KBM-7 (cell line): Measurements from ENCODE around the gene OR10P1.
"Not testable (repeated sequence)": the region's sequence is repeated elsewhere in the genome, so short reads cannot be mapped to it uniquely, and the experiment has no call there.

Experiments used
- DNase-seq: peaks from one replicate; pipeline ENCODE4 v3.0.0-alpha.2; 2015
- in situ Hi-C: fragments of 300-500 bp; cut with MboI; formaldehyde crosslinking; loops from 2 replicates; pipeline ENCODE4 v1.14.3; 2020; ENCODE audit warnings: low sequenced_read_pairs, low pct_unique_long_range_greater_than_20kb, mixed read lengths

Gene OR10P1

DNA sequence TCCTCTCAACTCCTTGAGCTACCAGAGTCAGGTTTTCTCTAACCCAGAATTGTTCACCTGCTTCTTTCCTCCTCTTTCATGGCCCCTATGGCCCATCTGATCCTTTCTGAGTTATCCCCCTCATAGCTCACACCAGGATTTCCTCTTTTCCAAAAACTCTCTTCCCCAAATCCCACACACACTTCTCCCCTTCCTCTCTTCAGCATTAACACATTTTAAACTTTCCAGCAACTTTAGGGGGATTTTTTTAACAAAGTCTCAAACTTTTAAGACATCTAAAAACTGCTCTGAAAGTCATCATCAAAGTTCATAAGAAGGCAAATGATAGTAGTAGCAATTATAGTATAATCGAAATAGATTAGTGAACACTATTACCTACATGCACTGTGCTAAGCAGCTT, 7.9 kb downstream of the OR10P1 start:
- in situ Hi-C loops = loop anchor here (25.0 kb wide), 1 partner anchor 457 kb away; no protein-coding TSS in a partner anchor

DNA sequence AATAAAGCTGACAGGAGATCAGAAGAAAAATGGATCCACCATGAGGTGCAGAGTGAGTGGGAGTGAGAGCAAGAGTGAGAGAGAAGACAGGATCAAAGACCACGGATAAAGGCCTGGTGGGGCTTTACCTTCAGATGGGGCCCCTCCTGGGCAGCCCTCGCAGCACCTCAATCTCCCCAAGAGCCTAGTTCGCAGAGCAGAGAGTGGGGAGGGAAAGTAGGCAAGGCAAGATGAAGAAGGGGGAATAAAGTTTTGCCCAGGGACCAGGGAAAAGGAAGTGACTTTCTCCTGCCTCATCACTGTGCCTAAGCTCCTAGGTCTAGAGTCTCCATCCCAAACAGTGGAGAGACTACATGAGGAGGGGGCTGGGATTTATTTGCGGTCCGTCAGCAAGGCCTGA, 10.3 kb downstream of the OR10P1 start:
- DNase-seq = no peak

More for the DNA sequence above, 7.9 kb downstream of the OR10P1 start:
- no peak for DNase-seq

DNA sequence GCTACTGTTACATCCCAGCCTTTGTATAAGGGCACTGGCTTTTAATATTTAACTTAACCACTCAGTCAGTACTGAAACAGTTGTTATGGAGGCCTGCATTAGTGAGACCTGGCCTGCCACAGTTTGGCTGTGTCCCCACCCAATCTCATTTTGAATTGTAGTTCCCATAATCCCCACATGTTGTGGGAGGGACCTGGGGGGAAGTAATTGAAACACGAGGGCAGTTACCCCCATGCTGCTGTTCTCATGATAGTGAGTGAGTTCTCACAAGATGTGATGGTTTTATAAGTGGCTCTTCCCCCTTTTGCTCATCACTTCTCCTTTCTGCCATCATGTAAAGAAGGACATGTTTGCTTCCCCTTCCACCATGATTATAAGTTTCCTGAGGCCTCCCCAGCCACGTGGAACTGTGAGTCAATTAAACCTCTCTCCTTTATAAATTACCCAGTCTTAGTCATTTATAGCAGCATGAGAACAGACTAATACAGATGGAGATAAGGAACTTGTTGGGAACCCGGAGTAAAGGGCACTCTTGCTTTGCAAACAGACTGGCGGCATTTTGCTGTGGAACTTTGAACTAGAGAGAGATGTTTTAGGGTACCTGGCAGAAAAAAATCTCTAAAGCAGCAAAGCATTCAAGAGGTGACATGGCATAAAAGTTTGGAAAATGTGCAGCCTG, 14.1 kb downstream of the OR10P1 start:
- DNase-seq = peak; percentile 84
- in situ Hi-C loops = not testable (repeated sequence)

More for the DNA sequence above, 10.3 kb downstream of the OR10P1 start:
- in situ Hi-C loops = loop anchor here (25.0 kb wide), 1 partner anchor 460 kb away; no protein-coding TSS in a partner anchor

DNA sequence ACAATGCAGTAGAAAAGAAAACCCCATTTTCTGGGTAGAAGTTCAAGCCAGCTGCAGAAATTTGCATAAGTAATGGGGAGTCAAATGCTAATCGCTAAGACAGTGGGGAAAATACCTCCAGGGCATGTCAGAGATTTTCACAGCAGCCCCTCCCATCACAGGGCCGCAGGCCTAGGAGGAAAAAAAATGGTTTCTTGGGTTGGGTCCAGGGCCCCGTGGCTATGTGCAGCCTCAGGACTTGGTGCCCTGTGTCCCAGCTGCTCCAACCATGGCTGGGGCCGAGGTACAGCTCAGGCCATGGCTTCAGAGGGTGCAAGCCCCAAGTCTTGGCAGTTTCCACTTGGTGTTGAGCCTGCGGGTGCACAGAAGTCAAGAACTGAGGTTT, 14.6 kb downstream of the OR10P1 start:
- no peak for DNase-seq
- in situ Hi-C loops = no loop called here

DNA sequence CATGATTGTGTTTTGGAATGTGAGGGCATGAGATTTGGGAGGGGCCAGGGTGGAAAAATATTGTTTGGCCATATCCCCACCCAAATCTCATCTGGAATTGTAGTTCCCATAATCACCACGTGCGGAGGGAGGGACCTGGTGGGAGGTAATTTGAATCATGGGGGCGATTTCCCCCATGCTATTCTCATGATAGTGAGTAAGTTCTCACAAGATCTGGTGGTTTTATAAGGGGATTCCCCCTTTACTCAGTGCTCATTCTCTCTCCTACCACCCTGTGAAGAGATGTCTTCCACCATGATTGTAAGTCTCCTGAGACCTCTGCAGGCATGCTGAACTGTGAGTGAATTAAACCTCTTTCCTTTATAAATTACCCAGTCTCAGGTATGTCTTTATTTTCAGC, 15.7 kb downstream of the OR10P1 start:
- in situ Hi-C loops = no loop called here
- DNase-seq = no peak

DNA sequence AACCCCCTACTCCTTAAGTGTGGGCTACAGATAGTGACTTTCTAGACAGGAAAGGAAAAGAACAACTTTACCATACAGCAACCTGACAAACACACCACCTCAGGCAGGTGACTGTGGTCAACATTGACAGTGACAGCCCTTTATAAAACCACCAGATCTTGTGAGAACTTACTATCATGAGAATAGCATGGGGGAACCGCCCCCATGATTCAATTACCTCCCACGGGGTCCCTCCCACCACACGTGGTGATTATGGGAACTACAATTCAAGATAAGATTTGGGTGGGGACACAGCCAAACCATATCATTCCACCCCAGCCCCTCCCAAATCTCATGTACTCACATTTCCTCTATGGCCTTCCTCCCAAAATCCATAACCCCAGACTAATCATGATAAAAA, 16.3 kb downstream of the OR10P1 start:
- no peak for DNase-seq
- in situ Hi-C loops = no loop called here

DNA sequence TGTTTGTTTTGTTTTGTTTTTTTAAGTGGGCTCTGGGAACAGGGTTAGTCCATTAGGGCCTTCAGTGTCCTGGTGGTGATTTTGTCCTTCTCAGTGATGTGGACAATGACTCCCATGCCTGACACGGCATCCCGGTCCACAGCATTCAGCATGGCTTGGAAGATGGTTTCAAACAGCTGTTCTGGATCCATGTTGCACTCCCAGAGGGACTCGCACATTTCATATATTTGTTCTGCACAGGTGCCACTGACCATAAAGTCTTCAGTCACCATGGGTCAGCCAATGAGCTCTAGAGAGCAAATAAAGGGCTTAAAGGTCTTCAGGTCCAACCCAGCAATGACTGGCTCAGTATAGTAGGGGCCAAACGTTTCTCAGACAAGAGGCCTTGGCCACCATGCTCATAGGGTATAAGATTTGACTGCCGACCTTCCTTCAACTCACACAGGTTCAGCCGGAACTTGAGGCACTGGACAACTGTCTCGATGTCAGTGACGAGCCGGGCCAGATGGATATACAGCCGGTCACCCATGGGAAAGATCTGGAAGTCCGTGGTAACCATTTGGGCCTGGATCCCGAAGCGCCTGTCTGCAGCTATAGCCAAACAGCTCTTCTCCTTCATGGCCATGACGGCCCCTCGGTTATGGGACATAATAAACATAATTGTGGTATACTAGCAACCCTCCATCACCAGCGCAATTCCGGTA, 18.0 kb downstream of the OR10P1 start:
- no peak for DNase-seq
- in situ Hi-C loops = no loop called here

DNA sequence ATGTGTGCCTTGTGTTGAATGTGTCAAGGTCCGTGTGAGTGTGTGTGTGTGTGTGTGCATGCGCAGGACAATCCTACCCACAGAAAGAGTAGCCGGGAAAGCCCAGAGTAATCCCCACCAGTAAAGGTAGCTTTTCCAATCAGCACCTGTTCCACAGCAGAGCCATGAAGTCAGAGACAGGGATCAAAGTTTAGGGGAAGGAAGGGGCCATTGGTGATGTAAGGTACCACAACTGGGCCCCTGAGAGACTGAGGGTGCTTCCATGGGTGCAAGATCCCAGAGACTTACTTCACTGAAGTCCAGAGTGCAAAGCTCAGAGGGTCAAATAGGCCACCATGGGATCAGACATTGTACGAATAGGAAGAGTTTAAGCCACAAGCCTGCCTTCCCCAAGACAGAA, 20.5 kb downstream of the OR10P1 start:
- in situ Hi-C loops = no loop called here
- DNase-seq = no peak

DNA sequence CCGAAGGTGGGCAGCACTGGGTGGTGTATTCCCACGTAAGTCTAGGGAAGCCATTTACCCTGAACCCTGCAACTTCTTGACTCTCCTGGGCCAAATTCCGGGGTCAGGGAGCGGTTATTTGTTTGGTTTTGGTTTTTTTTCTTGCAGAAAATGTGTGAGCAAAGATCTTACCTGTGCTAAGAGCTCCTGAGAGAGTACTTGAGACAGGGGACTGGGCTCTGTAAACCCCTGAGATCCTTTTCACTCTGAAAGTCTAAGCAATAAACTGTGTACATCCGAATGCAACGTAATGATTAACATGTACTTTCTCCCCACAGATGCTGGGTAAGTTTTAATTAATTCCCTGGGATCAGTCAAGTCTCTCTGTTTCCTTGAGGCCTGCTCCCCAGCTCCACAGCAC, 21.5 kb downstream of the OR10P1 start:
- in situ Hi-C loops = no loop called here
- DNase-seq = no peak

DNA sequence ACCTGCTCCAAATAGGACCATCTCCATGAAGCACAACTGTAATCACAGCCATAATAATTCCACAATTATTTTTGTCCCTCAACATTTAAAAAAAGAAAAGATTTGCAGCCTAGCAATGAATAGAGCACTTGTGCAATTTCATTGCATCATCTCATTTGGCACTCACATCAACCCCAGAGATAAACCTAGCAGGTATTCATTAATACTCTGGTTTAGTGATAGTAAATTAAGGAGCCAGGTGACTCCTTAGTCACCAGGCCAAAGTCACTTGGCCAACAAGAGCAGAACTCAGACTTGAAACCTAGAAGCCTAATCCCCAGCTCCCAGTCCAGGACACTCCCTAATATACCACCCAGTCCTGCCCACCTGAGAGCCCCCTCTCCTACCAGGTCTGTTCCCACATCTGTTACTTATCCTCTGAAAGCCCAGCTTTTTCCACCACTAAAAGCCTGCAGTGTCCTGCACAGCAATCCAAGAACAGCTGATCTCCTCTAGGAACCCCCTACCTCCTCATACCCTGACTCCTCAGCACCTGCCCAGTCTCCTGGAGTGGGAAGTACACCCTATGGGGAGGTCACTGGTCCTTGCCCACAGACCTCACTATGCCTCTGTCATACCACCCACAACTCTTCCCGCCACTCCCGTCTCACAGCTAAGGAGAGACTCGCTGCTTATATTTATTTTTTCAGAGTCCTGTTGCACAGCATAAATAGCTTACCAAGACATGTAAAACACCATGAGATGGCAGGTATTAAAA, 22.1 kb downstream of the OR10P1 start:
- no peak for DNase-seq
- in situ Hi-C loops = no loop called here

DNA sequence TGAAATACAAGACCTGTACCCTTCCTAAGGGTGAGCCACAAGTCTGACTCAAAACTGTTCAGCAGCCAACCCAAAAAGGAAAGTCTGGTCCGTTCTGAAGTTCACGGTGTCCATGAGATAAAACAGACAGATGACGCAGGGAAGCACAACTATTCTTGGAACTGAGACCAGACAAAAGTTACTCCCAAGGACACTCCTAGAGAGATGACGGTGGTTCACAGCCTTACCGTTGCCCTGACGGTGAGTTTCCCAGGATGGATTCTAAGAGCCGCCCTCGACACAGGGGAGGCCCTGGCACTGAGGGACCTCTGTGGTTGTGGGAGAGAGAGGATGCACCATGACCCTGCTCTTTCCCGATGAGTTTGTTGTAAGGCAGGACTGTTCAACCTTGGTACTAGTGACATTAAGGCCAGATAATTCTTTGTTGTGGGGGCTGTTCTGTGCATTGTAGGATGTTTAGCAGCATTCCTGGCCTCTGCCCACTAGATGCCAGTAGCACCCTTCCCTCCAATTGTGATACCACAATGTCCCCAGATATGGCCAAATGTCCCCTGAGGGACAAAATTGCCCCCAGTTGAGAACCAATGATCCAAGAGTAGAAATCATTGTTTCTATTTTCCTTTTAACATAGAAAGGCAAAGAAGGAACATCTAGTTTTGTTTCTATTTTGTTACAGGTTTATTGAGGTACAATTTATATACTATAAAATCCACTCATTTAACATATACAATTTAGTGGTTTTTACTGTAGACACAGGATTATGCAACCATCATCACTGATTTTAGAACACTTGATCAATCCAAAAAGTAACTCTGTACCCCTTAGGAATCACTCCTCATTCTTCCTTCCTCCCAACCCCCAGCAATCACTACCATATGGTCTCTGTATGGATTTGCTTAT, 23.0 kb downstream of the OR10P1 start:
- DNase-seq = peak; percentile 63
- in situ Hi-C loops = no loop called here

DNA sequence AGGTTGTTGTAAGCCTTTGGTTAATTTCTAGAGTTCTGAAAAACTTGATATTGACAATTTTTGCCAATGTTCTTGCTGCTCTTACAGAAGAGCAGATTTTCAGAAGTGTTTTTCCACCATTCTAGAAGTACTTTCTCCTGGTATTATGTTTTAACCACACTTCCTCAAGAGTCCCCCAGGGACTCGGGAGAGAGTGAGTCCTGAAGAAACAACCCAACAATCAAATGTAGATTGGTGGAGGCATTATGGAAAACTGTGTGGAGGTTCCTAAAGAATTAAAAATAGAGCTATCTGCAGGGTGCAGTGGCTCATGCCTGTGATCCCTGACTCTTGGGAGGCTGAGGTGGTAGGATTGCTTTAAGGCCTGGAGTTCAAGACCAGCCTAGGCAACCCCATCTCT, 26.7 kb downstream of the OR10P1 start:
- DNase-seq = no peak
- in situ Hi-C loops = no loop called here

DNA sequence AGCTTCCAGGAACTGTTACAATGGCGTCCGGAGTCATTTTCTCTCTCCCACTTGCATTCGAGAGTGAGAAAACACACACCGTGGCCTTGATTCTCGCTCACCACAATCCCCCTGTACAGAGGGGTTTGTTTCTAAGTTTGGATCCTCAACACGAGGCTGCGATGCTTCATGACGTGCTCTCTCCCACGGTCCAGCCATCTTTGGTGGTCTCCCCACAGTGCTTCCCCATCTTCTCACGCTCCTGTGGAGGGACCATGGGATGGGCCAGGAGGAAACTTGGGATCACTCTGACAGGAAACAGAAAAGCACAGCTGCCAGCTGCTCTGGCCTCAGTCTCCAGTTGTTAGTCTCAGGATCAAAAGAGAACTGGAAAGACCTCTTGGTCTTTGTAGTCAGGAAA, 28.1 kb downstream of the OR10P1 start:
- DNase-seq = no peak
- in situ Hi-C loops = no loop called here

DNA sequence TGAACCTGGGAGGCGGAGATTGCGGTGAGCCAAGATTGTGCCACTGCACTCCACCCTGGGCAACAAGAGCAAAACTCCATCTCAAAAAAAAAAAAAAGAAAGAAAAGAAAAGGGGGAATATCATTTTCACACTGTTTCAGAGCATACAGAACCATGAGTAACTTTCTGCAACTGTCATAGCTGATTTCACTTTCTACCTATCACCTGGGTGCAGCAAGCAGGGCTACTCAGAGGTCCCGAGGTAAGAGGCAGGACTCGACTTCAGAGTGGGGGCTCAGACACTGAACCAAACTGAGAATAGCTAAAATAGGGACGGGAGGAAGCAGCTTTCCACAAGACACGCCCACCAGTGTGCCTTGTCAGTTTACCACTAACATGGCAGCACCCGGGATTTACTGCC, 29.8 kb downstream of the OR10P1 start:
- in situ Hi-C loops = no loop called here
- DNase-seq = no peak

DNA sequence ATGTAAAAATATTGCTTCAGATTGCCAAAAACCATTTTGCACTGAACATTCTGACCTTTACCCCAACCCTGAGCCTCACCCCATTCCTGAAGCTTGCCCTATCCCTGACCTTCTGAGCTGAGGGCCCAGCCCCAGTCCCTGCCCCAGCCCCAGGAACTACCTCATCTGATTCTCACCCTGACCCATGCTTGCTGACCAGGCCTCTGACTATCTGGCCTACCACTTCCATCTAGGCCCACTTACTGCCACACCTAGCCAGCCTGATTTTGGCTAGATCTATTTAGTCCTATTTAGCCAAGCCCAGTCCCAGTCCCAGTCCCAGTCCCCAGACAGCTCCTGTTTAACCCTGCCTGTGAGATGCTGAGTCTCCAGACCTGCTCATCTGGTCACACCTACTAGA, 33.6 kb downstream of the OR10P1 start:
- DNase-seq = no peak
- in situ Hi-C loops = no loop called here

DNA sequence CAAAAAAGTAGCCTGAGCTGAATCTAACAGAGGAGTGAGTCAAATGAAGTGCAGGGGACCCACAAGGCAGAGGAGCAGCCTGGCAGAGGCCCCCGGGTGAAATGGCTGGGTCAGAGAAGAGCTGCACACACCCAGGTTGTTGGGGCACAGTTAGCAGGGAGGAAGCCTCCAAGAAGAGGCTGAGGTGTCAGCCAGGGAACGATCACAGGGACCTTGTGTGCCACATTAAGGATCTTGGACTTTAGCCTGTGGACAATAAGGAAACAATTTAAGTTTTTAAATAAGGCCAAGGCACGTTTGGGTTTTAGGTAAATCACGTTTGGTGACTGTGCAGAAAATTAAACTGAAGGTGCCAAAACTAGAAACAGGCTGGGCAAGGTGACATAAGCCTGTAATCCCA, 35.1 kb downstream of the OR10P1 start:
- in situ Hi-C loops = no loop called here
- DNase-seq = no peak

DNA sequence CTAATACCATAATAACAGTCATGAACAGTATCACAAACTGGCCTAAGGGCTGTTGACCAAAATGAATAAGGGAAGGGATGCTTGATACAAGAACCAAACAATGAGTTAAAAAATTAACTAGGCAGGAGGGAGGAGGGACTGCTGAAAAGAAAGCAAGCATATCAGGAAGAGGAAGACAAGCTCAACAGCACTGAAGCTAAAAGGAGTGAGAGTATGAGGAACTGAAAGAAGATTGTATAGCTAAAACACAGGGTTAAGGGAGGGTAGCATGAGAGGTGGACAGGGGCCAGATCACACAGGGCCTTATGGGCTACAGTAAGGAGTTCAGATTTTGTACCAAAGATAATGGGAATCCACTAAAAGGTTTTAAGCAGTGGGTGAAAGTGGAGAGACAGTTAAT, 36.9 kb downstream of the OR10P1 start:
- peak; percentile 41 for DNase-seq
- in situ Hi-C loops = no loop called here

DNA sequence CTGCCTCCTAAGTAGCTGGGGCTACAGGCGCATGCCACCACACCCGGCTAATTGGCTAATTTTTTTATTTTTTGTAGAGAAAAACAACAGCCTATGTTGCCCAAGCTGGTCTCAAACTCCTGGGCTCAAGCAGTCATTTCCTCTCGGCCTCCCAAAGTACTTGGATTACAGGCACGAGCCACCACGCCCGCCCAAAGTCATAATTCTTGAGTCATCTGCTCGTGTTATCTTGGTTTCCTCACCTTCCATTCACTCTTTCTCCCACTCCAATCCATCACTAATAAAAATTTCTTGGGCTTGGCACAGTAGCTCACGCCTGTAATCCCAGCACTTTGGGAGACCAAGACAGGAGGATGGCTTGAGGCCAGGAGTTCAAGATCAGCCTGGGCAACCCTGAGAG, 39.0 kb downstream of the OR10P1 start:
- DNase-seq = no peak

DNA sequence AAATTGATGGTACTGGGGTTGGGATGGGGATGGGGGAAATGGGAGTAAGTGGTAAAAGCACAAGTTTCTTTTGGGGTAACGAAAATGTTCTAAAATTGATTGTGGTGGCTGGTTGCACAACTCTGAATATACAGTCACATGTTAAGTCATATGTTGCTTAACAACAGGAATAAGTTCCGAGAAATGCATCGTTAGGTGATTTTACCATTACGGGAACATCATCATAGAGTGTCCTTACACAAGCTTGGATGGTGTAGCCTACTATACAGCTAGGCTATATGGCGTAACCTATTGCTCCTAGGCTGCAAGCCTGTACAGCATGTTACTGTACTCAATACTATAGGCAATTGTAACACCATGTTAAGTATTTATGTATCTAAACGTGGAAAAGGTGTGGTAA, 40.0 kb downstream of the OR10P1 start:
- no peak for DNase-seq
- in situ Hi-C loops = no loop called here

More for the DNA sequence above, 39.0 kb downstream of the OR10P1 start:
- in situ Hi-C loops = no loop called here
